HCT116 (cell line): ENCODE measurements around the gene RBP5. TPM values are rescaled to one million over a fixed set of nuclear protein-coding genes. Genes with fewer than 3 reads are reported as not detected.

Source experiments
- ATAC-seq: fragments of 200-7000 bp; cut with Tn5 transposase; 2 replicates; pipeline ENCODE4 v1.9.1; 2020; ENCODE audit warnings: mild to moderate bottlenecking, moderate library complexity
- BruUV-seq: library from RNA; stranded (reverse); fragments of 400-500 nt; replicated peaks from 2 replicates; lab custom pipeline; 2021; lab: Mats Ljungman, UMichigan
- CTCF ChIA-PET: fragments of 300-600 bp; sonication (Branson Sonifier 250); formaldehyde crosslinking; loops from one replicate; lab custom pipeline; 2021; ENCODE audit warnings: antibody characterized with exemption; lab: Charles Lee
- POLR2A ChIA-PET: fragments of 300-600, 350-600 bp; sonication (Branson Sonifier 250); formaldehyde crosslinking; loops from one replicate; lab custom pipeline; 2021; ENCODE audit warnings: antibody characterized with exemption; lab: Charles Lee
- RAD21 ChIA-PET, 2 experiments: fragments of 300-600 bp; sonication (Branson Sonifier 250); formaldehyde crosslinking; loops; one replicate each; lab custom pipeline; 2023; ENCODE audit warnings: low total read pairs in 2 of 2; ENCODE audit not compliant: uncharacterized antibody in 2 of 2, unreplicated experiment in 2 of 2, low non-redundant PET in 1 of 2; lab: Charles Lee
- DNase-seq: peaks from one replicate; pipeline ENCODE4 v3.0.0-alpha.2; 2010; ENCODE audit warnings: low read depth, low spot score
- H2AFZ ChIP-seq: fragments of 200-600 bp; shearing (Covaris generic), sonication (generic); 2 replicates; pipeline ENCODE4 v1.6.1; 2017; ENCODE audit warnings: low read depth, mixed run types, mixed read lengths, antibody characterized with exemption, low read length; ENCODE audit not compliant: poor library complexity, severe bottlenecking
- H3K27ac ChIP-seq: 2 replicates; pipeline ENCODE4 v1.5.1; 2012; ENCODE audit warnings: low read depth, low read length
- H3K27me3 ChIP-seq: fragments of 200-600 bp; sonication (generic); 2 replicates; pipeline ENCODE4 v1.6.1; 2016; ENCODE audit warnings: mixed run types, low read length, mixed read lengths; ENCODE audit not compliant: insufficient read depth
- H3K36me3 ChIP-seq, 2 experiments: fragments of 200-500 bp in 1 of 2; fragments of 200-600 bp in 1 of 2; sonication (Bioruptor generic) in 1 of 2; sonication (generic) in 1 of 2; 2 replicates each; pipeline versions ENCODE4 v1.5.1 to v1.6.1; 2014 to 2016; ENCODE audit warnings: low read length in 2 of 2, inconsistent platforms in 1 of 2, mixed read lengths in 1 of 2, mixed run types in 1 of 2; ENCODE audit not compliant: insufficient read depth in 2 of 2, control insufficient read depth in 1 of 2
- H3K4me1 ChIP-seq, 2 experiments: fragments of 200-600 bp in 1 of 2; sonication (generic) in 1 of 2; 2 replicates each; pipeline versions ENCODE4 v1.5.1 to v1.6.1; 2012 to 2017; ENCODE audit warnings: low read length in 2 of 2, inconsistent platforms in 1 of 2, mild to moderate bottlenecking in 1 of 2, mixed read lengths in 1 of 2, mixed run types in 1 of 2, moderate library complexity in 1 of 2; ENCODE audit not compliant: insufficient read depth in 2 of 2, control insufficient read depth in 1 of 2
- H3K4me2 ChIP-seq: fragments of 200-600 bp; sonication (generic); 2 replicates; pipeline ENCODE4 v1.6.1; 2017; ENCODE audit warnings: mixed run types, low read length, mixed read lengths
- H3K4me3 ChIP-seq, 2 experiments: fragments of 200-600 bp in 1 of 2; sonication (generic) in 1 of 2; replicated peaks in 1 of 2; 2 replicates each; pipeline ENCODE4 v1.5.1; 2011 to 2016; ENCODE audit warnings: low read length in 2 of 2, control low read depth in 1 of 2, low read depth in 1 of 2, mild to moderate bottlenecking in 1 of 2, mixed read lengths in 1 of 2, mixed run types in 1 of 2
- H3K79me2 ChIP-seq: fragments of 200-600 bp; sonication (generic); 2 replicates; pipeline ENCODE4 v1.6.1; 2017; ENCODE audit warnings: mild to moderate bottlenecking, mixed run types, low read length, moderate library complexity, mixed read lengths; ENCODE audit not compliant: insufficient read depth
- H3K9ac ChIP-seq: fragments of 200-600 bp; sonication (generic); 2 replicates; pipeline ENCODE4 v1.6.1; 2016; ENCODE audit warnings: low read length, mixed read lengths
- H3K9me2 ChIP-seq: fragments of 200-600 bp; sonication (generic), shearing (Covaris generic); 2 replicates; pipeline ENCODE4 v1.6.1; 2017; ENCODE audit warnings: mixed run types, mild to moderate bottlenecking, moderate library complexity; ENCODE audit not compliant: insufficient read depth
- H3K9me3 ChIP-seq, 2 experiments: fragments of 200-500 bp in 1 of 2; fragments of 200-600 bp in 1 of 2; sonication (Bioruptor generic) in 1 of 2; sonication (generic) in 1 of 2; 2 replicates each; pipeline ENCODE4 v1.6.1; 2014 to 2017; ENCODE audit warnings: low read length in 2 of 2, mixed read lengths in 2 of 2, inconsistent platforms in 1 of 2, low read depth in 1 of 2, mild to moderate bottlenecking in 1 of 2, mixed run types in 1 of 2, moderate library complexity in 1 of 2; ENCODE audit not compliant: control insufficient read depth in 1 of 2, insufficient read depth in 1 of 2
- H4K20me1 ChIP-seq: fragments of 200-600 bp; sonication (generic), shearing (Covaris generic); 2 replicates; pipeline ENCODE4 v1.6.1; 2017; ENCODE audit warnings: mixed run types, mild to moderate bottlenecking, moderate library complexity; ENCODE audit not compliant: insufficient read depth
- CBX3 ChIP-seq: IDR thresholded peaks from 2 replicates; pipeline ENCODE4 v1.6.1; 2012; ENCODE audit warnings: low read depth
- CTCF ChIP-seq, 3 experiments: fragments of 200-600 bp in 1 of 3; sonication (generic) in 1 of 3; IDR thresholded peaks in 2 of 3; conservative IDR thresholded peaks in 1 of 3; 2 replicates each; pipeline ENCODE4 v1.5.1; 2012 to 2017; ENCODE audit warnings: low read depth in 2 of 3, low read length in 2 of 3, antibody characterized with exemption in 1 of 3, borderline replicate concordance in 1 of 3, control low read depth in 1 of 3, mild to moderate bottlenecking in 1 of 3, mixed read lengths in 1 of 3, mixed run types in 1 of 3, moderate library complexity in 1 of 3; ENCODE audit not compliant: insufficient read depth in 1 of 3
- EGR1 ChIP-seq: IDR thresholded peaks from 2 replicates; pipeline ENCODE4 v1.6.1; 2012; ENCODE audit warnings: low read depth
- ELF1 ChIP-seq: IDR thresholded peaks from 2 replicates; pipeline ENCODE4 v1.6.1; 2012; ENCODE audit warnings: low read depth, borderline replicate concordance
- EZH2 ChIP-seq: fragments of 200-600 bp; sonication (generic); IDR thresholded peaks from 2 replicates; pipeline ENCODE4 v1.6.1; 2017; ENCODE audit warnings: antibody characterized with exemption, mixed run types
- EZH2phosphoT487 ChIP-seq: fragments of 200-600 bp; IDR thresholded peaks from 2 replicates; pipeline ENCODE4 v1.6.1; 2018; ENCODE audit warnings: antibody characterized with exemption, borderline replicate concordance
- FOSL1 ChIP-seq: IDR thresholded peaks from 2 replicates; pipeline ENCODE4 v1.6.1; 2012; ENCODE audit warnings: low read depth
- JUND ChIP-seq: IDR thresholded peaks from 2 replicates; pipeline ENCODE4 v1.6.1; 2012
- MAX ChIP-seq: IDR thresholded peaks from 2 replicates; pipeline ENCODE4 v1.6.1; 2012
- POLR2A ChIP-seq: IDR thresholded peaks from 2 replicates; pipeline ENCODE4 v1.7.0; 2011; ENCODE audit warnings: borderline replicate concordance; ENCODE audit not compliant: insufficient read depth, insufficient read length; ENCODE audit errors: extremely low read depth
- POLR2AphosphoS5 ChIP-seq: IDR thresholded peaks from 2 replicates; pipeline ENCODE4 v1.6.1; 2011; ENCODE audit warnings: mild to moderate bottlenecking, low read depth, low read length, moderate library complexity
- SIN3A ChIP-seq: IDR thresholded peaks from 2 replicates; pipeline ENCODE4 v1.6.1; 2012; ENCODE audit warnings: low read depth
- SP1 ChIP-seq: IDR thresholded peaks from 2 replicates; pipeline ENCODE4 v1.6.1; 2012; ENCODE audit warnings: low read depth
- SRF ChIP-seq: IDR thresholded peaks from 2 replicates; pipeline ENCODE4 v1.6.1; 2012; ENCODE audit warnings: low read depth
- TCF7L2 ChIP-seq: IDR thresholded peaks from 2 replicates; pipeline ENCODE4 v1.7.0; 2011; ENCODE audit warnings: borderline replicate concordance, inconsistent platforms; ENCODE audit not compliant: insufficient read depth, insufficient read length; ENCODE audit errors: extremely low read depth
- YY1 ChIP-seq: IDR thresholded peaks from 2 replicates; pipeline ENCODE4 v1.6.1; 2011; ENCODE audit warnings: low read length, low read depth, moderate library complexity, mild to moderate bottlenecking; ENCODE audit not compliant: insufficient replicate concordance; ENCODE audit errors: extremely low read depth
- ZFX ChIP-seq: fragments of 450-650 bp; IDR thresholded peaks from 2 replicates; pipeline ENCODE4 v1.6.1; 2017
- ZNF274 ChIP-seq: fragments of 200-500 bp; sonication (Bioruptor generic); IDR thresholded peaks from 2 replicates; pipeline ENCODE4 v1.6.1; 2014; ENCODE audit warnings: mild to moderate bottlenecking, low read depth, low read length, inconsistent platforms
- intact Hi-C: fragments of 100-400 bp; cut with micrococcal nuclease; formaldehyde crosslinking; loops from 2 replicates; pipeline ENCODE4 v1.10.0; 2022
- total RNA-seq: library from RNA; stranded (reverse); gene quantifications from one replicate; pipeline ENCODE4 v1.2.1, GENCODE V29; 2021; ENCODE audit not compliant: unreplicated experiment

RBP5 gene
- total RNA-seq, 1 experiment from 2014 or later = 0.22 TPM

DNA sequence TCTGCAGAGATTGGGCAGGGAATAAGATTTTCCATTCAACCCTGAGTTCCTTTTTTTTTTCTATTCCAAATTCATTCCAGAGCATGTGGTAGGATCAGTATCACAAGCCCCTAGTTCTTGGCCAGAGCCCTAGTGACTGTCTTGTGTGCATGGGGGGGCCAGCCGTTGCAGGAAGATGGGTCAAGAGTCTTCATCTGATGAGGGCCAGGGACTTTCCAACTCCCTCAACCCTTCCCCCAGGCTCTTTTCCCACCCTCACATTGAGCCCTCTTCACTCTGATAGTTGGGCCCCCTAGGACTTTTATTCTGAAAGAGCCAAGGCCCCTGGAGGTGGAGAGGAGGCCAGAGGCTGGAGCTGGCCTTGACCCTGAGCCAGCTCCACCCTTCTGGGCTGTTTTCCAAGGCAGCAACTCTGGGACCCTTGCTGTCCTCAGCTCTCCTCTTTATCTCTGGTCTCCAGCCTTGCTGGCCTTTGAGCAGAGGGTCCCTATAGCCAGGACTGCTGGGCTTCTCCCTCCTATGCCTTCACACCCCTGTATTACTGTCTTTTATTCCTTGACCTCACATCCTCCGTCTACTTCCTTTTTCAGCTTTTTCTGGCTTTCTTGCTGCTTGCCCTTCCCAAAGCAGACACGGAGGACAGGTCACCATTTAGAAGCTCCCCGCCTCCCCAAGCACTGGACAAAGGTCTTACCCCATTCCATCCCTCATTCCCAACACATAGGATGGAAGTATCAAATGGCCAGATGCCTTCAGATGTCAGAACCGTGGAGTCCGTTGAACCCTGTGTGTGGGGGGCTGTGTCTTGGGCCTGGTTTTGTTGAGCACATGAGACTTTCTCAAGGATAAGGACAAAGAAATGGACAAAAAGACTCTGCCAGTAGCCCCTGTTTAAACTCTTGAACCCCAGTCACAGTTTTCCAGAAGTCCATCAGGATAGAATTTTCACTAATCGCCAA, 5.6 kb downstream of the RBP5 start:
- no peaks in the 10 kb centered on the region for H3K9me2 ChIP-seq
- H3K9ac ChIP-seq = no peak overlapping the region
- no peaks in the 10 kb centered on the region for H3K9me3 ChIP-seq
- H3K27ac ChIP-seq = no peak overlapping the region
- intact Hi-C loops = no loop called here
- ChIA-PET CTCF (interaction anchor here (1.5 kb wide), 1 partner anchor 15 kb away, joined by 3 read pairs; no protein-coding TSS in a partner anchor), POLR2A (interaction anchor here (0.5 kb wide), 1 partner anchor 8 kb away, joined by 3 read pairs; no protein-coding TSS in a partner anchor), RAD21 (no interaction called here)
- ATAC-seq = no peak
- H3K4me1 ChIP-seq = peaks cover 0 to 4% of the 10 kb centered on the region in 2 experiments; a peak in 1 of 4 replicates
- H3K4me2 ChIP-seq = no peak overlapping the region
- no peak overlapping the region for H2AFZ ChIP-seq
- no peaks in the 10 kb centered on the region for H3K27me3 ChIP-seq
- H3K36me3 ChIP-seq = no peaks in the 10 kb centered on the region
- no peak overlapping the region for H3K4me3 ChIP-seq
- TF ChIP-seq SIN3A (no peak), SP1 (no peak), EZH2 (no peak), JUND (no peak), ELF1 (no peak), SRF (no peak), EZH2phosphoT487 (no peak), POLR2A (no peak), CBX3 (no peak)
- H4K20me1 ChIP-seq = no peaks in the 10 kb centered on the region
- BruUV-seq = no TSS peak
- no peaks in the 10 kb centered on the region for H3K79me2 ChIP-seq
- no peak for DNase-seq

DNA sequence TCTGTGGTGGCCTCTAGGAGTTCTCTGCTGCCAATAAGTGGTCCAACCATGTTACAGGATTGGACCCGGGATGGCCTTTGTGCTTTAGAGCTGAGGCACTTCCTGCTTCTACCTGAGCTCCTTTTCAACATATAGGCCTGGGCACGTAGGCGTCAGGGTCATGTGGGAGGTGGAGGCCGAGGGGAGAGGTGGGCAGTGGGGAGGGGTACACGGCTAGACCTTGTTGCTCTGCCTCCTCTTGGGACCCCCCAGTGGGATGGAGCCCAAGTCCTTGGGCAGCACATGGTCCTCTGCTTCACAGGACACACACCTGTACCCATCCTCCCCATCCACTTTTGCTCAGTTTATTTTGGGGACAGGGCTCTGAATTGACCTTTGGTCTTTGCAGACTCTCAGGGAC, 7.4 kb downstream of the RBP5 start:
- BruUV-seq = no TSS peak
- H3K27ac ChIP-seq = no peak overlapping the region
- no peak overlapping the region for H2AFZ ChIP-seq
- H3K36me3 ChIP-seq = no peaks in the 10 kb centered on the region
- no peaks in the 10 kb centered on the region for H3K9me2 ChIP-seq
- H3K4me3 ChIP-seq = no peak overlapping the region
- intact Hi-C loops = no loop called here
- ATAC-seq (no peak), DNase-seq (no peak)
- no peaks in the 10 kb centered on the region for H3K9me3 ChIP-seq
- no peaks in the 10 kb centered on the region for H3K27me3 ChIP-seq
- H3K4me2 ChIP-seq = no peak overlapping the region
- ChIA-PET CTCF (no interaction called here), POLR2A (no interaction called here), RAD21 (no interaction called here)
- no peak overlapping the region for H3K9ac ChIP-seq
- H3K4me1 ChIP-seq = peaks cover 0 to 4% of the 10 kb centered on the region in 2 experiments; a peak in 1 of 4 replicates
- no peaks in the 10 kb centered on the region for H4K20me1 ChIP-seq
- H3K79me2 ChIP-seq = no peaks in the 10 kb centered on the region
- no peak for TF ChIP-seq MAX
- TF ChIP-seq TCF7L2 = no peak
- no peak for TF ChIP-seq POLR2AphosphoS5
- TF ChIP-seq EZH2phosphoT487 = no peak
- TF ChIP-seq EGR1 = no peak
- no peak for TF ChIP-seq FOSL1
- no peak for TF ChIP-seq ZFX
- TF ChIP-seq YY1 = no peak
- no peak for TF ChIP-seq ZNF274
- TF ChIP-seq CTCF (IDR thresholded peaks at IDR 0.05 in 2 of 3, conservative IDR thresholded peaks at IDR 0.05 in 1 of 3; ENCODE audit: borderline replicate concordance in 1 of 3, insufficient read depth in 1 of 3, low read depth in 2 of 3, low read length in 2 of 3) = no peak
